Stimulated activated CD4-positive, alpha-beta T cell treated with anti-CD3 and anti-CD28 coated beads, Interleukin-12 subunit alpha, Interleukin-12 subunit beta, amount 100 ng/mL, for 24 hours (primary cell): ENCODE measurements around the gene TBC1D16.
A peak's percentile ranks its signal among the peaks of the same experiment; 100 is the strongest.

Source experiments
- DNase-seq, 2 experiments: peaks; one replicate each; pipeline ENCODE4 v3.0.0-alpha.2; 2020; ENCODE audit warnings: low read depth in 2 of 2

TBC1D16 gene

GRCh38 chr17:80035687-80035936 is at the start of gene TBC1D16:
Gene TBC1D16, minus strand, starts transcription at chr17:80035872. Its CDS starts 22,325 bp downstream, at chr17:80013547.
- no peak for DNase-seq

- DNase-seq: no peak
Measured at GRCh38 chr17:80084773-80085172, 49.1 kb upstream of the TBC1D16 start.

- no peak for DNase-seq
Measured at GRCh38 chr17:80083136-80083661, 47.5 kb upstream of the TBC1D16 start.

- peak; percentile 28 to 60 for DNase-seq
Measured at GRCh38 chr17:80082403-80083135, 46.9 kb upstream of the TBC1D16 start.

GRCh38 chr17:80081596-80081995 is 45.9 kb upstream of the TBC1D16 start:
- DNase-seq: no peak

DNA sequence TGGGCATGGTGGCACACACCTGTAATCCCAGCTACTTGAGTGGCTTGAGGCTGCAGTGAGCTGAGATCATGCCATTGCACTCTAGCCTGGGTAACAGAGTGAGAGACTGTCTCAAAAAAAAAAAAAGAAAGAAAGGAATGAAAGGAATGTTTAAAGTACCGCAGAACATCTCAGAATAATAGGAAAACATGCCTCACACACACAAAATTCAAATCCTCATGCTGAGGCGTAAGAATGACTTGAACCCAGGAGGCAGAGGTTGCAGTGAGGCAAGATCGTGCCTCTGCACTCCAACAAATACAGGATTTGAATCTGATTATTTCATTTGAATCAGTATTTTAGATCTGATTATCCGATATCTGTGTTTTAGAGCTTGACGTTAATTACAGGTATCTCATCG is 44.4 kb upstream of the TBC1D16 start:
- DNase-seq: no peak

- no peak for DNase-seq
Measured at GRCh38 chr17:80072410-80072809, 36.7 kb upstream of the TBC1D16 start.

DNA sequence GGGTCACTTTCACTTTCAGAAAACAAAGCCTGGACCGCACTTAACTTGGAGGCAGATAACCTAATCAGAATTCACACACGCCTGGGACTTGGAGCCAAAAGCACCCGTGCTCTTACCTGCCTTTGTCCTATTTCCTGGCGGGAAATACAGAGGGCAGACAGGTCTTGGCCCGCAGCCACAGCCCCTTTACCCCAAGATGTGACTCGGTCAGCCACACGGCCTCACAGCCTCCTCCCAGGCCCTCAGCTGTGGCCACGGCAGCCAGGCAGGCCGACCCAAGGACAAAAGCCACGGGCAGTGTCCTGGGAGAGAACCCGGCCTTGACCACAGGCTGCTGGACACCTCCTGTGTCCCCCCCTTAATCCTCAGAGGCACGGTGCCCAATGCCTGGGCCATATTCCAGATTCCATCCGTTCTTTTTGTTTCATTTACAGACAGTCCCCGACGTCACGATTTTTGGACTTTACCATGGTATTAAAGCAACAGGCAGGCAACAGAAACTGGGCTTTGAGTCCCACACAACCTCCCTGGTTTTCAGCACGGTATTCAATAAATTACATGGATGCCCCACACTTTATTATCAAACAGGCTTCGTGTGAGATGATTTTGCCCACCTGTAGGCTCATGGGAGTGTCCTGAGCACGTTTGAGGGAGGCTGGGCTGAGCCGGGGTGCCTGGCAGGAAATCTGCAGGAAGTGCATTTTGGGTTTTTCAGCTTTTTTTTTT is 35.6 kb upstream of the TBC1D16 start:
- no peak for DNase-seq

GRCh38 chr17:80070375-80071115 is 34.9 kb upstream of the TBC1D16 start:
- no peak for DNase-seq

GRCh38 chr17:80068301-80069222 is 32.9 kb upstream of the TBC1D16 start:
- DNase-seq: no peak

DNA sequence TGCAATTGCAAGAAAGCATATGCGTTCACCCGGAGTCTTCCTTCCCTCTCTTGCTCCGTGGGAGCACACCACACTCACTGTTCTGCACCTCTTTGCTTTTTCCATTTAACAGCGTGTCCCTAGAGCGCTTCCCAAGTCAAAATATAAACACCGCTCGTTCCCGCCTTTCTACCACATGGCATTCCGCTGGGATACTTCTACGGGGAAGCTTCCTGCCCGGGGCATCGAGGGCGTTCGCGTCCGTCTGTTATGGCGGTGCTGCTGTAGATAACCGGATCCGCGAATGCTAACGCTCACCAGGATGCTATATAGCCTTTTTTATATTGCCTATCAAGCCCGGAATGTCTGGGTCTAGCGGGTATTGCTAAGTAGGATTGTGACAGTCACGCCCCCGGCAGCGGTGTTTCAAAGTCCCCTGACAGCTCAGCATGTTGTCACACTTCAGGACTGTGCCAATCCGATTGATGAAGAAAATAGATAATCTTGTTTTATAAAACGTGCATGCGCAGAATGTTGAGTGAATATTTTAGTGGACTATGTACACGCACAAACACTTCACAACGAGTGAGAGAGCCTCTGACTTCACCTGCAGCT is 31.8 kb upstream of the TBC1D16 start:
- DNase-seq: no peak

DNA sequence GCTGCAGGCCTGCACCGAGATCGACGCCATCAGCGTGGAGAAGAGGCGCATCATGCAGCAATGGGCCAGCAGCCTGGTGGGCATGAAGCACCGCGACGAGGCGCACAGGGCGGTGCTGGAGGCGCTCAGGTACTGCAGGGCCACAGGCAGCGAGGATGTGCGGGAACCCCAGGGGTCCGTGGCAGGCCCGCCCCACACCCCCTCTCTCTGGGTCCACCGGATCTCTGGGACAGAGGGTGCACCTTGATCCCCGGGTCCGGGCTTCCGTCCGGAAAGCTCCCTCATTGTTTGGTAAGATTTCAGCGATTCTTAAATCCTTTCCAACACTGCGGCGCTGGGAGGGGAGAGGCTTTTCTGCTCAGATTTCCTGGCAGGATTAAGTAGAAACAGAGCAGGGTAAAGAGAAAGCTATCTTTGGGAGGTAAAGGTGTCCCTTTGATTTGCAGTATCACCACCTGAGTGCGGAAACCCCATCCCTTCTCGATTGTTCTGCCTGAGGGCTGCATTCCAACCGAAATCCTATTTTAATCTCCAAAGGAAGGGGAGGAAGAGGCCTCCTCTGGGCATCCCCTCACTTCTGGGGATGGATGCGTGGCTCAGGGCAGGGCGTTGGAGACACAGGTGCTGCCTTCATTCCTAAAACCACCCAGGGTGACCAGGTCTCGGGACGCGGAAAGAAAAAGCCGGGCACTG is 30.0 kb upstream of the TBC1D16 start:
- DNase-seq: no peak

- no peak for DNase-seq
Measured at GRCh38 chr17:80064696-80065095, 29.0 kb upstream of the TBC1D16 start.

- no peak for DNase-seq
Measured at GRCh38 chr17:80063830-80064585, 28.3 kb upstream of the TBC1D16 start.

DNA sequence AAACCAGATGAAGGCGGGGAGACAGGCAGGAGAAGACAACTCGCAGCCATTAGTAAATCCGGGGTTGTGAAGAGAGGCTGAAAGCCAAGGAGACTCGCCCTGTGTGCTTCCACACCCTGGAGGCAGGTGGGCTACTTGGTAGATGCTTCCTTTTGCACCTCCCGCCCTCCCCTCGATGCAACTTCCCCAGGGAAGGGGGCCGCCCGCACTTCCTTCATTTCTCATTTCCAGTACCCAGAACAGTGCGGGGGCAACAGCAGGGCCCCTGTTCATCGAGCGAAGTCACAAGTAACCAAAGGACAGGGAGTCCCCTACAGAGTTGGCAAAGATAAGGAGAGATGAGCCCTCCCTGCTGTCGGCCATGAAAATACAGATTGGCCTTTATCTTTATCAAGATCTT is 25.7 kb upstream of the TBC1D16 start:
- no peak for DNase-seq

- DNase-seq: no peak
Measured at GRCh38 chr17:80060644-80061043, 25.0 kb upstream of the TBC1D16 start.

- no peak for DNase-seq
Measured at GRCh38 chr17:80058311-80058955, 22.8 kb upstream of the TBC1D16 start.

DNA sequence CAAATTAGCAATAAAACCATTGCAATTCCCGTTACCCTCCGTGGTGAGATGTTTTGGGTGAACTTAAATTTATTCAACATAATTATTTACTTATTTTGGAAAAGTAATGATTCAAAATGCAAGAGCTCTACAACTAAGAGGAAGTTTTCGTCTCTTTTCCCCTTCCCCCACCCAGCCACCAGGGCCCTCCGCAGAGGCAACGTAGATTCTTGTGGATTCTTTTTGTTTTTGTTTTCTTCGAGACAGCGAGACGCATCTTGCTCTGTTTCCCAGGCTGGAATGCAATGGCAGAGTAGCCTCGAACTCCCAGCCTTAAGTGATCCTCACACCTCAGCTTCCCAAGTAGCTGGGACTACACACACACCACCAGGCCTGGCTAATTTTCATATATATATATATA is 19.9 kb upstream of the TBC1D16 start:
- no peak for DNase-seq

DNA sequence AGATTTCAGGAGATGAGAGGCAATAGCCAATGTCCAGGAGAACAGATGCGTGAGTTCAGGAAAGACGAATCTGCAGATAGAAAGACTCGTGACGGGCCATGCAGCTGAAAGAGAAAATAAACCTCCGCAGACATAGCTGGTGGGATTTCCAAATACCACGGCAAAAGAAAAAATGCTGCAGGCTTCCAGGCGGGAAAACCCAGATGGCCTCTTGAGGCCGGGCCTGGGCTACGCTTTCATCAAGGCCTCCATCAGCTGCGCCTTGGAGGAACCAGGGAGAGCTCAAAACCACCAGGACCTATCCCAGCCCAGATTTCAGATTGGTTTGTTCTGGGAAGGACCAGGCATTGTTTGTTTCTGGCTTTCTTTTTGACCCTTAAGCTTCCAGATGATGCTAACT is 17.4 kb upstream of the TBC1D16 start:
- no peak for DNase-seq
